Islet precursor cell (in vitro differentiated cells): ENCODE results near the gene JAG2.
"Not testable (repeated sequence)": the region's sequence is repeated elsewhere in the genome, so short reads cannot be mapped to it uniquely, and the experiment has no call there.

Experiments
- DNase-seq: peaks from one replicate; pipeline ENCODE4 v3.0.0-alpha.2; 2018

The JAG2 gene

DNA sequence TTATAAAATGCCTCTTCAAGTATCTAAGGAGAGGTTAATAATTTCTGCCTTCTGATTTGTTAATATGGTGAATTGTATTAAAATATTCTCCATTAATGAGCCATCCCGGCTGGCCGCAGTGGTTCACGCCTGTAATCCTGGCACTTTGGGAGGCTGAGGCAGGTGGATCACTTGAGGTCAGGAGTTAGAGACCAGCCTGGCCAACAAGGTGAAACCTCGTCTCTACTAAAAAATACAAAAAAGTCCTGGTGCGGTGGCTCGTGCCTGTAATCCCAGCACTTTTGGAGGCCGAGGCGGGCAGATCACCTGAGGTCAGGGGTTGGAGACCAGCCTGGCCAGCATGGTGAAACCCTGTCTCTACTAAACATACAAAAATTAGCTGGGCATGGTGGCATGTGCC lies 59.3 kb downstream of the JAG2 start:
- not testable (repeated sequence) for DNase-seq

DNA sequence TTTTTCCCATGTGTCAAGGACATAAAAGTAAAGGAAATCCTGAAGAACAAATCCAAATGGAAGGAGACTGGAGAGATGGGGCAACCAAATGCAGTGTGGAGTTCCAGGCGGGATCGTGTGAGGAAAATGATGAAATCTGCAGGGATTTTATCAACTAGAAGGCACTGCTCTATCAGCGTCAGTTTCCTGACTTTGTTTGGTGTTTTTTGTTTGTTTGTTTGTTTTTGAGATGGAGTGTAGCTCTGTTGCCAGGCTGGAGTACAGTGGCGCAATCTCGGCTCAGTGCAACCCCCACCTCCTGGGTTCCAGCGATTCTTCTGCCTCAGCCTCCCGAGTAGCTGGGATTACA lies 60.1 kb downstream of the JAG2 start:
- no peak for DNase-seq

DNA sequence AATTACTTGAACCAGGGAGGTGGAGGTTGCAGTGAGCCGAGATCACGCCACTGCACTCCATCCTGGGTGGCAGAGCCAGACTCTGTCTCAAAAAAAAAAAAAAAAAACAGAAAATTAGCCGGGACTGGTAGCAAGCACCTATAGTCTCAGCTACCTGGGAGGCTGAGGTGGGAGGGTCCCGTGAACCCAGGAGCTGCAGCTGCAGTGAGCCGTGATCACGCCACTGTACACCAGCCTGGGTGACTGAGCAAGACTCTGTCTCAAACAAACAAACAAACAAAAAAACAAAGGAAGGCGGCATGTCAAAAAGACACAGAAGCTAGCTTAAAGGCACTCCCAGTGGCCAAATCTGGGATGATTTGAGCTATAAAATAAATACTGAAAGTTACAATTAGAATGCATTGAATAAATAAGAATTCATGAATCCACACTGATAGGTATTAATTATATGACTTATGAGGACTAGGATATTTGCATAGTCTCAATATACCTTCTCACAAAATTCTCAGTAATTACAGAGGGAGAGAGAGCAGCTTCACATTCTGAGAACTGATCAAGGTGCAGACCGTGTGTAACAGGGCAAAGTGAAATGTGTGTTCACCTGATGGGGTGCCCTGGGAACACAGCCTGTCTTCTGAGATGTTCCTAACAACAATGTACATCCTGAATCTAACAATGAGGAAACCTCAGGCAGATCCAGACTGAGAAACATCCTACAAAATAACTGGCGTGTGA lies 60.6 kb downstream of the JAG2 start:
- peak; percentile 22 for DNase-seq

DNA sequence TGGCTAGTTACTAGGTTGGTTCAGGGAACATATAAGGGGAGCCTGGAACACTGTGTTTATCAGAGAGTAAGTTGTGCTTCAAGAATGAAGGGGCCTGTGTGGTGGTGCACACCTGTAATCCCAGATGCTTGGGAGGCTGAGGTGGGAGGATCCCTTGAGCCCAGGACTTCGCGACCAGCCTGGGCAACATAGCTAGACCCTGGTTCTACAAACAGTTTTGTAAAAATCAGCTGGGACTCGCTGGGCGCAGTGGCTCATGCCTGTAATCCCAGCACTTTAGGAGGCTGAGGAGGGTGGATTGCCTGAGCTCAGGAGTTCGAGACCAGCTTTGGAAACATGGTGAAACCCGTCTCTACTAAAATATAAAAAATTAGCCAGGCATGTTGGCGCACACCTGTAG lies 61.2 kb downstream of the JAG2 start:
- DNase-seq, result no peak

DNA sequence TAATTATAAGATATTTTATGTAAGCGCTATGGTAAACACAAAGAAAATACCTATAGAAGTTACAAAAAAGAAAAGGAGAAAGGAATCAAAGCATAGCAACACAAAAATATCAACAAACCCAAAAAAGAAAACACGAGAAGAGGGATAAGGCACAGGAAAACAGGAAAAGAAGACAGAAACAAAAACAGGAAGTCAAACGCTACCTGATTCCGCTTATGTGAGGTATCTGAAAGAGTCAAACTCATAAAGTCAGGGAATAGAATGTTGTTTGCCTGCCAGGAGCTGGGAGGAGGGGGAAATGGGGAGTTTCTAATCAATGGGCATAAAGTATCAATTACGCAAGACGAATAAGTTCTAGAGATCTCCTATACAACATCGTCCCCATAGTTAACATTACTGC lies 63.4 kb downstream of the JAG2 start:
- no peak for DNase-seq

DNA sequence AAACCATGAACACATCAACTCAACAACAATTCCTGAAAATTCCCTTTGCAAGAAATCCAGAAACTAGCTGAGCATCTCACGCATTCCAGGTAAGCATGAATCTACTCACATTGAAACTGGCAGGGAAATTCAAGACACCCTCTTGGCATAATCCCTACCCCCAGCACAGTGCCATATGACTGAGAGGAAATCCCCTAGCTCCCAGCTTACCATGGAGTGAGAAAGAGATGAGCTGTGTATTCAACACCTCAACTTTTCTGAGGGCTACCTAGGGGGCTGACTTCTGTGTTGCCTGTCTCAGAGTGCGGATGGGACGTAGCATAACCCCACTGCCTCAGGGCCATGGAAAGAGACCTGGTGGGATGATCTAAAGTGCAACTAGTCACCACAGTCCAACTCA lies 65.7 kb downstream of the JAG2 start:
- no peak for DNase-seq

DNA sequence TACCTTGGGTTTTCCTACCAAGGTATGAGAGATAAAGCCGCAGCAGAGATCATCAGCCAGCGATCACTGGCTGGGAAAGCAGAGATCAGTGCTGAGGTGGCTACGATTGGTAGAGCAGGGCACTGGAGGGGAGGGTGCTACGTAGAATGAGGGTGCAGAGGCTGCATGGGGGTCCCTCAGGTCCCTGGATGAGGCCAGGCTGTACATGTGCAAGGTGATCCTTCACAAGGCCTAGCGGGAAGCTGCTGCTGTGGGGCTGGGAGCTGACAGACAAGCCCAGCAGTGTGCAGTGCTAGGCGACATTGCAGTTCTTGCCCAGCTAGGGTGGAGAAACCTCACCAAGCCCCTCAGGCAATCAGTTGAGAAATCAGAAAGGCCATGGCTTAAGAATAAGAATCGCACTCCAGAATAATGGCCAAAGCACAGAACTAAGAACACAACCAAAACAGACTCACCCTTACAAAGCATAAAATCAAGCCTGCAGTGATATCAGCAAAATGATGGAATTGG lies 66.2 kb downstream of the JAG2 start:
- DNase-seq, result no peak

DNA sequence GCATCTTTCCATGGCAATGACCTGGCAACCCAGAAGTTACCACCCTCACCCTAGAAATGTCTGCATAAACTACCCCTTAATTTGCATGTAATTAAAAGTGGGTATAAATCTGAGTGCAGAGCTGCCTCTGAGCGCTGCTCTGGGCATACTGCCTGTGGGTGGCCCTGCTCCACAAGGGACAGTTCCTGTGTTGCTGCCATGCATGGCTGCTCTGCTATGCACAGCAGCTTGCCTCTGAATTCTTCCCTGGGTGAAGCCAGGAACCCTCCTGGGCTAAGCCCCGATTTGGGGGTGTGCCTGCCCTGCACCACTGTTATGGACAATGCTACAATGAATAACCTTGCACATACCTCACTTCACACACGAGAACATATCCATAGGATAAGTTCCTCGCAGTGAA lies 67.7 kb downstream of the JAG2 start:
- no peak for DNase-seq

DNA sequence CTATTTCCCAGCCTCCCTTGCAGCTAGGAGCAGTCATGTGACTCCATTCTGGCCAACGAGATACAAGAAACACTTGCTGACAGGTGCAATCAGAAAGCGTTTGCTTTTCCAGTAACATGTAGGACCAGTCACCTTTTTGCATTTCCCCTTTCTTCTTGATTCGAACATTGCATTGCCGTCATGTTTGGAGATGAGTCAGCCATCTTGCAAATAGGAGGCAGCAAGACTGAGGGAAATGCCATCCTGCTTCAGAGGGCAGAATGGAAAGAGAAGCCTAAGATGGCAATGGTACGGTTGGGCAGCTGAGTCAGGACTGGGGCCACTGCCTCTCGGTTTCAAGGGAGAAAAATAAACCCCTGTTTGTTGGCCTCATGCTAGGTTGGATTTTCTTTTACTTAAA lies 68.8 kb downstream of the JAG2 start:
- no peak for DNase-seq

DNA sequence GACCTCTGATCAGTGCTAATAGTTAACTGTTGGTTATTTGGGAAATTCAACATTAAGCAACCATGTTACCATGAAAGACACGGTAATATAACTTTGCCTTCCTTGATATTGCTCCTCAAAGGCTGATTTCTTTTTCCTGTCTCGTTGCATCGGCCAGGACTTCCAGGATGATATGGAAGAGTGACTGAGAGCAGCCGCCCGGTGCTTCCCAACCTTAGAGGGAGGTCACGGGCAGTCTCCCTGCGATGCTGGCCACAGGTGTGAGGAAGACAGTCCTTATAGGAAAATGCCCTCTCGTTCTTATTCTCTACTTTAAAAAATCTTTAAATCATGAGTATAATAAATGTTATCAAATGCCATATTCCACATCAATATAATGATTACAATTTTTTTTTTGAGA lies 70.3 kb downstream of the JAG2 start:
- no peak for DNase-seq

DNA sequence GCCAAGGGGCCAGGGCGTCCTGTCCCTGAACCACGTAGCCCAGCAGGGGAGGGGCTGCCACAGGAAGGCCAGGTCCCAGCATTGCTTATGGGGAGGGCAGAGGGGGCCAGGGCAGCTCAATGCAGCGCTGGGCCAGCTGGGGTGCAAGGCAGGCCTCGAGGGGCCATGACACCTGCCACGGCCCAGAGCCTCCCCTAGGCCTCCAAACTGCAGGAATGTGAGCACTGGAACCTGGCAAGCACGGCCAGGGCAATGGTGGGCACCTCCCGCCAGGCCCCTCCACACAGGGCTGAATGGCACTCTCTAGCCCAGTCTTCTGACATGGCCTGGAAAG lies 70.8 kb downstream of the JAG2 start:
- DNase-seq, result no peak

DNA sequence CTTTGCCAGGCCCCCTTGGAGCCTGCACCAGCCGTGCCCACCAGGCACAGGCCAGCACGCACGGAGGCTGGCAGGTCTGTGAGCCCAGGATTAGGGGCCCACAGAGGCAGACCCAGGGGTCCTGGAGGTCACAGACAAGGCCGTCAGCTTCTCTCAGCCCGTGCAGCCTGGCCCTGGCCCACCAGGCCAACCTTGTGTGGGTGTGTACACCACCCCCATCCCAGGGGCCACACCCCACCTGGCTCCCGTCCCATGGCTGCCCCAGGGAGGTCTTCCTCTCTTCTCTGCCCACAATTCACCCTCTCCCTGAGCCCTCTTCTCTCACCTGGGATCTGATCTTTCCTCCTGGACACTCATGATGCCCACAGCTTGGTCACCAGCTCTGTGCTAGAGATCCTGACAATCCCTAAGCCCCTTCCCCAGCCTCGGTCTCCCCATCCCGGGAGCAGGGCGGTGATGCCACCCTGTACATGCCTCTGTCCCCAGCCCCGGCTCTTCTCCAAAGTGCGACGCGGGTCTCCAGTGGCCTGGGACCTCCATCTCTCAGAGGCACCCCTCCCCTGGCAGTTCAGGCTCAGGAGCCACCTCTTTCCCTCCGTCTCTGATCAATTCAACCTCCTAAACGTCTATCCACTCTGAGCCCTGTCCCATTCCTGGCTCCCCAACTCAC lies 72.2 kb downstream of the JAG2 start:
- no peak for DNase-seq

DNA sequence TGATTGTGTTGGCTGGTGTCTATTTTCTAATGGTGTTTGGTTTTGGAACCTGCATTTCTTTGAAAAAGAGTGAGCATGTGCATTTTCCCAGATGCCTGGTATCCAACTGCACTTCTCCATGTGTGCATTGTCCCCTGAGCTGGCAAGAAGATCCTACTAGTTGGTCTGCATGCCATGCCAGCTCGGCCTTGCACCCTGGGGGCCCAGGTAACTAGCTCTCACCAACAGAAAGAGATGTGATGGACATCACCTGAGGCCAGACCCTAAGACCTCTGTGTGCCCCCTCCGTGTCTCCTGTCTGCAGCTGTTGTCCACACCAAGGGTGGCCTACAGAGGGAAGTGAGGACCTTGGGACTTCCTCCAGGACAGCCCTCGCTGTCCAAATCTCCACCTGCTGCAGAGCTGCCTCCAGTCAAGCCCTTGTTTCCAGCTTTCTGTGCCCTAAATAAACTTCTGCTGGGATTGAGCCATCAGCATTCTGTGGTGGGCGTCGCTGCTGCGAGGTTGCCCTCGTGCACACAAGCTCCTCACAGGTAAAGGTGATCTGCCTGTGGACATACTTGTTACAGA lies 73.3 kb downstream of the JAG2 start:
- DNase-seq, result no peak

DNA sequence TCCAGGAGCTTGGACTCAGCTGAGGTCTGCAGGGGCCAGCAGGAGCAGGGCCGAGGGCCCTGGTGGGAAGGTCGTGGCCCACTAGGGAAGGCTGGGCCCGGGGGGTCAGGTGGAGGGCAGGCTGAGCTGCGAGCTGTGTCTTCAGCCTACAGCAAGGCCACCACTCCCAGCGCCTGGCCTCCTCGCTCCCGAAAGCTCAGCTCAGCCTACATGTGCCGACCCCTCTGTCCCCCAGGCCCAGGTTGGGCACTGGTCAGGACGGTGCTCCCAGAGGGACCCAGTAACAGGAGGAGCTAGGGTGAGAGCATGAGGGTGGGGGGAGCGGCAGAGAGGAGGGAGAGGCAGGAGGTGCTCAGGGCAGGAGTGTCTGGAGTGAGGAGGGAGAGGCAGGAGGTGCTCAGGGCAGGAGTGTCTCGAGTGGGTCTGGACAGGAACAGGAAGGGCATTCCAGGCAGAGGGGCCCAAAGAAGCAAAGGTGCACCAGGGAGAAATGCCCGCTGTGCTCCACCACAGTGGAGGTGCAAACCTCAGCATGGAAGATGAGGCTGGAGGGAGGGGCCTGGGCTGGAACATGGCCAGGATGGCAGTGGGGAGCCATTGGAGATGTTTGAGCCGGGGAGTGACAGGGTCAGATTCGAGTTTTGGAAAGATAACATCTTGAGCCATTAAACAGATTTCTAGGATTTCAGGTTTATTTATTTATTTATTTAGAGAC lies 74.2 kb downstream of the JAG2 start:
- DNase-seq, result no peak

DNA sequence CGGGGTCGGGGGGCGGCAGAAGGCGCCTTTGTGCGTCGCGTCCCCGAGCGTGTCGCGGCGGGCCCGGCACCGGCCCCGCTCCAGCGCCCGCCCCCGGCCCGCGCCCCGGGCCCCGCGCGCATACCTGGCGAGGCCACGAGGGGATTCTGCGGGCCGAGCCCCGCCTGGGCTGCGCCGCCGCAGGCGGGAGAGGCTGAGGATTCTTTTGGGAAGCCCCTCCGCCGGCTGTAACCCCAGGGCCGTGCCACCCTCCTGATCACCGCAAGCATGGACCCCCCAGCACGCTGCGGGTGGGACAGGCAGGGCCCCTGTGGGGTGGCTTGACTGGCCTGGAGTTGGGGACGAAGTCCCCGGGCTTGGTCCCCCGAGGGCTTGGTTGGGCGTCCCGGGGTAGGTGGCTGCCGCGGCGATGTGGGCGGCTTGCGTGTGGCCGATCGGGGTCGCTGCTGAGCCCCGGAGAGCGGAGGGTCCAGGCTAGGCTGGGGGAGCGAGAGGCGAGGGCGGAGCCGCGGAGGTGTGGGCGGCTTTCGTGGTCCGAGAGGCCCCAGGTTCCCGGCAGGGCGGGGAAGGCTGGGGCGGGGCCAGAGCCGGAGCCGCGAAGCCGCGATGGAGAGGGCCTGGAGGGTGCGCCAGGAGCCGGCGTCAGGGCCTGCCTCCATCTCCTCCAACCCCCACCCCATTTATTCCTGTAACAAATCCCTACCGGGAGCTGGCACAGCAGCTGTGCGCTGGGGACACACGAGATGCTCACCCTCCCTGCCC lies 75.0 kb downstream of the JAG2 start:
- peak; percentile 94 for DNase-seq

DNA sequence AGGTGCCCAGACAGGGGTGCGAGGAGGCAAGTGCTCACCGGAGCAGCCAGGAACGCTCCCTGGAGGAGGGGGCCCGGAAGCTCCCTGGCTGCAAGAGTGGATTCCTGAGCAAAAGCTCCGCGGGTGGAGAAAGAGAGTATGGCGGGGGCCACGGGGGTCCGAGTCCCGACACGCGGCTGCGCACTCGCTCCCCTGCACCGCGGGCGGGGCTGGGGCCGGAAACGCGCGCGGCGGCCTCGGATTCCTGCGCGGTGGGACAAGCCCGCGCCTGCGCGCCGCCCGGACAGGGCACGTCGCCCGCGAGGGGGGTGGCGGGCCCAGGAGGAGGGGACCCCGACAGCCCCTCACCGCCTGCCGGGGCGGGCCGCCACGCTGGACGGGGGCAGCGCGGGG lies 75.5 kb downstream of the JAG2 start:
- peak; percentile 76 for DNase-seq

DNA sequence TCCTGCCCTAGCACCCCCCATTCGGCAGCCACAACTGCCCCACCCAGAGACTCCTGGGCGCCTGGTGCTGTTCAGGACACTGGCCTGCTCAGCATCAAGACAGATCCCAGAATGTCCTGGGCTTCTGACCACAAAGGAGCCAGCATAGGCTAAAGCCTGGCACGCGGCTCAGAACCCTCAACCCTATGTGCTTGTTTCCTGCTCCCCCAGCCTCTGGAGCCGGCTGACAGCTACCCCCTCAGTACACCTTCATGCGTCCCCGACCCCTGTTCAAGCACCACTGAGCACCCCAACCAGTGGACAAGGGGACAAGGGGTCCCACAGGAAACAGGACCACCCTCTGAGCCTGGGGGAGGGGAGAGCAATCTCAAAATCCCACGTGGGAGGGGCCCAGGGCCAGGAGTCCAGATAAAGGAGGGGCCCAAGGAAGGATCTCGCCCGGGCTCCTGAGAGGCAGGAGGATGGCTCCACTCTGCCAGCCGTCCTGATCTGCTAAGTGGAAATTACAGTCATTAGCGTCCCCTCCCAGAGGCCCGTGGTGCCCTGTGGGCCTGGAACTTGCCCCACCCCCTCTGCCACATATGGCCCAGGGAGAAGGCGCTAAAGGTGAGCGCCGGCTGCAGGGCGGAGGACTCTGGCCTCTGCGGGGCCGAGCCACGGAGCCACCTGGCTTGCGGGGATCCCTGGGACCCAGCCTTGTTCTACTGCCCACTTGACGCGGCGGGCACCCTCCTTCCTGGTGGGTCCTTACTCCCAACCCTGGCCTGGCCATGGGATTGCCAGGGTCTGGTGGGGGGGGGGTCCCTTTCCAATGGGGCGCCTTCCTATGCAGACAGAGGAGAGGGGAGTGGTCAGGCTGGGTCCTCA lies 76.2 kb downstream of the JAG2 start:
- peak; percentile 81 for DNase-seq

DNA sequence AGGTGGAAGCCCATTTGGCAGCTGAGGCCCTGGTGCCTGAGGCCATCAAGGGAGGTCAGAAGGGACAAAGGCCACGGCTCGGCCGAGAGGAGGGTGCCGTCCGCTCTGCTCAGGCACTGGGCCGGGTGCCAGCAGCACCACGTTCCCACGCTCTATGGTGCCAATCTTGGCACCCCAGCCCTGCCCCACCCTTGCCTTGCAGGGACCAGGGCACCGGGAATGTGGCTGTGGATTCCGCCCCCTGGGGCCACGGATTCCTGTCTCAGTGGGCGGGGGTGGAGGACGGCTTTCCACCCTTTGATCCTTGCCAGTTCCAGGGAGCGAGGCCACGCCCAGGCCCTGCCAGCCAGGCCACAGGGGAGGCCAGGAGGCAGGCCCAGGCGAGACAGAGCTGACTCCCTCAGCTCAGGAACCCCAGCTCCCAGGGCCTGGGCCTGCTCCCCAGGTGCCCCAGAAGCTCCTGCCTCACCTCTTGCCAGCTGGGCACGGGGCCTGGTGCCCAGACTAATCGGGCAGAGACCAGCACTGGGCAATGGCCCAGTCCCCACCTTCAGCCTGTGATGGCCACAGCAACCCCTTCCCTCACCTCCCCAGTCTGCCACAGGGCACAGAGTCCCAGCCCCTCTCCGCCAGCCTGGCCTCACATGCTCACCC lies 76.9 kb downstream of the JAG2 start:
- peak; percentile 72 for DNase-seq

DNA sequence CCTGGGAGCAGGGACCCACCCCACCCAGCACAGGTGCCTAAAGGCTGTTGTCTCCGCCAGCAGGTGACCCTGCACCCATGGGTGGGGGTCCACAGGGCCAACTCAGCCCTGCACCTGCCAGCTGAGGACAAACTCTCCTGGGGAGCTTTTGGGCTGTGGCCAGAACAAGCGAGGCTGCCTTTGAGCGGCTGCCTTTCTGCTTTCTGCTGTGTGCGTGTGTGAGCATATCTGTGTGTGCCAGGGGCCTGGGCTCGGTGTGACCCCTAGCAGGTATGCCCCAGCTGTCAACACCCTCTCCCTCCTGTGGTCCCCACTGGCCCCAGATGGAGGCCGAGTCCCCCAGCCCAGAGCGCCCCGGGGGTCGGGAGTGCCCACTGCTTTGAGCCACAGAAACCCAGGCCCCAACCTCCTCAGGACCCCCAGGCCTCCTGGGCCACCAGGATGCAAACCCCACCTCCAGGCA lies 77.5 kb downstream of the JAG2 start:
- DNase-seq, result no peak
